Endothelial cell of umbilical vein (primary cell): Measurements from ENCODE around the gene P2RX1. TPM values are rescaled to one million over a fixed set of nuclear protein-coding genes. Genes with fewer than 3 reads are reported as not detected.

ENCODE experiments used
- BruUV-seq: library from RNA; stranded (reverse); fragments of 400-500 nt; replicated peaks from 2 replicates; lab custom pipeline; 2021; lab: Mats Ljungman, UMichigan
- CTCF ChIA-PET: fragments of 300-600, 350-600 bp; sonication (Branson Sonifier 250); formaldehyde crosslinking; loops from one replicate; lab custom pipeline; 2021; ENCODE audit warnings: antibody characterized with exemption, inconsistent platforms; lab: Charles Lee
- POLR2A ChIA-PET: fragments of 300-600, 350-600 bp; sonication (Branson Sonifier 250); formaldehyde crosslinking; loops from one replicate; lab custom pipeline; 2021; ENCODE audit warnings: antibody characterized with exemption, inconsistent platforms; lab: Charles Lee
- DNase-seq: peaks from one replicate; pipeline ENCODE4 v3.0.0-alpha.2; 2011; ENCODE audit warnings: low read depth, low spot score
- FAIRE-seq: peaks from 2 replicates; lab custom pipeline; 2011; peaks lifted over from hg19 to GRCh38; lab: Jason Lieb, UNC
- H2AFZ ChIP-seq: 2 replicates; pipeline ENCODE4 v1.6.0; 2012; ENCODE audit warnings: low read depth, low read length, control low read depth, inconsistent platforms
- H3K27ac ChIP-seq: 2 replicates; pipeline ENCODE4 v1.5.1; 2011; ENCODE audit warnings: low read depth, mild to moderate bottlenecking, control low read depth, low read length, moderate library complexity; ENCODE audit not compliant: insufficient read depth
- H3K27me3 ChIP-seq, 2 experiments: 2 replicates each; pipeline versions ENCODE4 v1.6.0 to v1.6.1; 2011; ENCODE audit warnings: low read length in 2 of 2, mixed read lengths in 1 of 2; ENCODE audit not compliant: control insufficient read depth in 2 of 2, insufficient read depth in 2 of 2
- H3K36me3 ChIP-seq, 2 experiments: 2 replicates in 1 of 2; 3 replicates in 1 of 2; pipeline ENCODE4 v1.5.1; 2011; ENCODE audit warnings: low read length in 2 of 2, mild to moderate bottlenecking in 1 of 2, moderate library complexity in 1 of 2; ENCODE audit not compliant: control insufficient read depth in 2 of 2, insufficient read depth in 2 of 2; ENCODE audit errors: extremely low read depth in 1 of 2
- H3K4me1 ChIP-seq: 3 replicates; pipeline ENCODE4 v1.5.1; 2011; ENCODE audit warnings: mild to moderate bottlenecking, low read length; ENCODE audit not compliant: control insufficient read depth, insufficient read depth; ENCODE audit errors: extremely low read depth
- H3K4me2 ChIP-seq: 2 replicates; pipeline ENCODE4 v1.6.1; 2011; ENCODE audit warnings: low read length, control low read depth, mixed read lengths; ENCODE audit not compliant: insufficient read depth
- H3K4me3 ChIP-seq, 3 experiments: fragments of 200-600 bp in 1 of 3; sonication (generic), shearing (Covaris generic) in 1 of 3; replicated peaks in 1 of 3; 2 replicates each; pipeline ENCODE4 v1.5.1; 2011 to 2016; ENCODE audit warnings: control low read depth in 3 of 3, low read length in 3 of 3, mild to moderate bottlenecking in 2 of 3, inconsistent platforms in 1 of 3, low read depth in 1 of 3, moderate library complexity in 1 of 3; ENCODE audit not compliant: insufficient read depth in 1 of 3
- H3K79me2 ChIP-seq: 2 replicates; pipeline ENCODE4 v1.6.0; 2012; ENCODE audit warnings: low read length, inconsistent platforms; ENCODE audit not compliant: control insufficient read depth, insufficient read depth
- H3K9ac ChIP-seq: replicated peaks from 2 replicates; pipeline ENCODE3; 2011; ENCODE audit warnings: low read length, control low read depth; ENCODE audit not compliant: insufficient read depth; ENCODE audit errors: extremely low read depth
- H3K9me1 ChIP-seq: replicated peaks from 3 replicates; pipeline ENCODE4 v1.6.0; 2011; ENCODE audit warnings: mild to moderate bottlenecking, low read length; ENCODE audit not compliant: control insufficient read depth, insufficient read depth; ENCODE audit errors: extremely low read depth
- H3K9me3 ChIP-seq: replicated peaks from 2 replicates; pipeline ENCODE4 v1.5.1; 2012; ENCODE audit warnings: low read length, inconsistent platforms; ENCODE audit not compliant: control insufficient read depth, insufficient read depth
- H4K20me1 ChIP-seq: replicated peaks from 2 replicates; pipeline ENCODE3; 2011; ENCODE audit warnings: mild to moderate bottlenecking, low read length; ENCODE audit not compliant: control insufficient read depth, insufficient read depth; ENCODE audit errors: extremely low read depth
- EZH2 ChIP-seq: IDR thresholded peaks from 2 replicates; pipeline ENCODE4 v1.6.1; 2012; ENCODE audit warnings: borderline replicate concordance, low read depth, mild to moderate bottlenecking, moderate library complexity, low read length, inconsistent platforms; ENCODE audit not compliant: severe bottlenecking
- FOS ChIP-seq: IDR thresholded peaks from 2 replicates; pipeline ENCODE4 v1.6.1; 2011; ENCODE audit warnings: mild to moderate bottlenecking, low read length, moderate library complexity, borderline replicate concordance; ENCODE audit not compliant: insufficient read depth
- GATA2 ChIP-seq: IDR thresholded peaks from 2 replicates; pipeline ENCODE4 v1.7.0; 2011; ENCODE audit warnings: low read depth, mild to moderate bottlenecking, moderate library complexity, mixed read lengths, low read length; ENCODE audit not compliant: insufficient read length, insufficient read depth
- JUN ChIP-seq: IDR thresholded peaks from 2 replicates; pipeline ENCODE4 v1.6.1; 2011; ENCODE audit warnings: borderline replicate concordance, low read depth; ENCODE audit not compliant: insufficient read length, insufficient read depth
- MYC ChIP-seq: IDR thresholded peaks from one replicate; pipeline ENCODE4 v1.6.1; 2011; ENCODE audit warnings: mild to moderate bottlenecking, low read depth, low read length
- POLR2AphosphoS5 ChIP-seq: IDR thresholded peaks from 2 replicates; pipeline ENCODE4 v1.6.1; 2012; ENCODE audit warnings: low read depth, mild to moderate bottlenecking, control low read depth, low read length, moderate library complexity; ENCODE audit not compliant: insufficient read depth
- dilution Hi-C: fragments of 300-500 bp; cut with MboI; formaldehyde crosslinking; loops from one replicate; pipeline ENCODE4 v1.15.0; 2019; ENCODE audit warnings: low sequenced_read_pairs; ENCODE audit not compliant: extremely low pct_ligation_motif_present
- intact Hi-C: fragments of 100-400 bp; cut with micrococcal nuclease; formaldehyde crosslinking; loops from one replicate; pipeline ENCODE4 v1.10.0; 2022
- polyA plus RNA-seq, 4 experiments: library from polyadenylated mRNA; depleted of rRNA in 3 of 4; stranded (reverse) in 3 of 4; unstranded in 1 of 4; fragments of >200 nt; gene quantifications; 2 replicates each; pipeline versions ENCODE4 v1.2.1 to v1.2.3, GENCODE V29; 2011 to 2012; ENCODE audit warnings: missing spikeins in 1 of 4
- total RNA-seq: library from RNA; stranded (reverse); gene quantifications from 2 replicates; pipeline ENCODE4 v1.2.3, GENCODE V29; 2021
- TF ChIP-seq, protein P1 (sequence below), 2 donors: IDR thresholded peaks; 1 replicate in 1 of 2; 2 replicates in 1 of 2; pipeline ENCODE4 v1.5.1; 2011; ENCODE audit warnings: low read length in 2 of 2, mild to moderate bottlenecking in 2 of 2, moderate library complexity in 2 of 2, control low read depth in 1 of 2, inconsistent platforms in 1 of 2, low read depth in 1 of 2; ENCODE audit not compliant: insufficient read depth in 1 of 2; ENCODE audit errors: extremely low read depth in 1 of 2

The P2RX1 gene
- total and polyA plus RNA-seq, 2 donors (not counting 3 experiments of a cell fraction or from before 2014, with no cell fraction given): not detected

DNA sequence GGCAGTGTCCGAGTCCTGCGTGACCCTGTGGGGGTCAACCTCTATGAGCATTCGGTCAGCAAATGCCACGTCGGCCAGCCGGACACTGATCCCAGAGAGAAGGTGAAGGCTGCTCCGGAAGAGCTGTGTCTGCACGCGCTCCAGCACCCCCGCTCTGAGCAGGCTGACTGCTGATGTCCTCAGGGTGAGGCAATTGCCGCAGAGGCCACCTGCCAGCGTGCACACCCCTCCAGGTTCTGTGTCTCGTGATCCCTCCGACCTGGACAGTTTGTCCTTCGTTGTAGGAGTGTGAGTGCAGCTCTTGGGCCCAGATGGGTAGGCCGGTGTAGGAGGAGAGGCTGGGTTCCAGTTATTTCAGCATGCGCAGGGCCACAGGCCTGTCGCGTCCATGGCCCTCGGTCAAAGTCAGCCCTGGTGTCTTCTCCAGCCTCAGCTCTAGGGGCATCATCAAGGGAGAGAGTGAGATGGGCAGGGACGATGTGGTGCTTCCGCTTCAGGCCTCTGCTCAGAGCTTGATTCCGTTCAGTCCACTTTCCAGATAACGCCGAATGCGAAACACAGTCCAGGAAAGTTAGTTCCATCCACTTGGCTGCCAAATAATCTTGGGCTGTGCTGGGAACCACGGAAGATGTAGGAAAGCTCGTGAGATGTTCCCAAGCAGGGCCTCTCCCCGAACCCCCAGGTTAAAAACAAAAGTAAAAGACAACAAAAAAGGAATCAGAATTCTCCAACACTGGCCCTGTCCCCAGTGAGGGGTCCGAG lies 55.1 kb downstream of the P2RX1 start:
- Histone ChIP-seq H3K27ac (no peak overlapping the region), H3K79me2 (no peaks in the 10 kb centered on the region), H3K4me3 (no peak overlapping the region), H3K4me1 (no peaks in the 10 kb centered on the region), H3K9me1 (no peaks in the 10 kb centered on the region), H4K20me1 (no peaks in the 10 kb centered on the region), H3K9me3 (no peaks in the 10 kb centered on the region), H2AFZ (no peak overlapping the region), H3K27me3 (no peaks in the 10 kb centered on the region), H3K9ac (no peak overlapping the region), H3K36me3 (peaks cover 0 to 5% of the 10 kb centered on the region in 2 experiments), H3K4me2 (no peak overlapping the region)
- no peak for TF ChIP-seq GATA2
- no peak for TF ChIP-seq MYC
- TF ChIP-seq, protein P1, sequence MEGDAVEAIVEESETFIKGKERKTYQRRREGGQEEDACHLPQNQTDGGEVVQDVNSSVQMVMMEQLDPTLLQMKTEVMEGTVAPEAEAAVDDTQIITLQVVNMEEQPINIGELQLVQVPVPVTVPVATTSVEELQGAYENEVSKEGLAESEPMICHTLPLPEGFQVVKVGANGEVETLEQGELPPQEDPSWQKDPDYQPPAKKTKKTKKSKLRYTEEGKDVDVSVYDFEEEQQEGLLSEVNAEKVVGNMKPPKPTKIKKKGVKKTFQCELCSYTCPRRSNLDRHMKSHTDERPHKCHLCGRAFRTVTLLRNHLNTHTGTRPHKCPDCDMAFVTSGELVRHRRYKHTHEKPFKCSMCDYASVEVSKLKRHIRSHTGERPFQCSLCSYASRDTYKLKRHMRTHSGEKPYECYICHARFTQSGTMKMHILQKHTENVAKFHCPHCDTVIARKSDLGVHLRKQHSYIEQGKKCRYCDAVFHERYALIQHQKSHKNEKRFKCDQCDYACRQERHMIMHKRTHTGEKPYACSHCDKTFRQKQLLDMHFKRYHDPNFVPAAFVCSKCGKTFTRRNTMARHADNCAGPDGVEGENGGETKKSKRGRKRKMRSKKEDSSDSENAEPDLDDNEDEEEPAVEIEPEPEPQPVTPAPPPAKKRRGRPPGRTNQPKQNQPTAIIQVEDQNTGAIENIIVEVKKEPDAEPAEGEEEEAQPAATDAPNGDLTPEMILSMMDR (IDR thresholded peaks at IDR 0.05; ENCODE audit: extremely low read depth in 1 of 2, insufficient read depth in 1 of 2, low read depth in 1 of 2, low read length in 2 of 2): no peak
- TF ChIP-seq EZH2: no peak
- no peak for TF ChIP-seq JUN
- TF ChIP-seq FOS: no peak
- no peak for TF ChIP-seq POLR2AphosphoS5
- ChIA-PET CTCF (interaction anchor here (0.8 to 3.3 kb wide), 4 partner anchors 17 to 52 kb away, joined by 3 to 13 read pairs (median 4); no protein-coding TSS in a partner anchor), POLR2A (no interaction called here)
- FAIRE-seq (no peak), DNase-seq (no peak)
- intact Hi-C loops (no loop called here), dilution Hi-C loops (no loop called here)
- BruUV-seq: no TSS peak
